ENCODE measurements around the gene BST1.
"Not testable (repeated sequence)": the region's sequence is repeated elsewhere in the genome, so short reads cannot be mapped to it uniquely, and the experiment has no call there.

Gene BST1

DNA sequence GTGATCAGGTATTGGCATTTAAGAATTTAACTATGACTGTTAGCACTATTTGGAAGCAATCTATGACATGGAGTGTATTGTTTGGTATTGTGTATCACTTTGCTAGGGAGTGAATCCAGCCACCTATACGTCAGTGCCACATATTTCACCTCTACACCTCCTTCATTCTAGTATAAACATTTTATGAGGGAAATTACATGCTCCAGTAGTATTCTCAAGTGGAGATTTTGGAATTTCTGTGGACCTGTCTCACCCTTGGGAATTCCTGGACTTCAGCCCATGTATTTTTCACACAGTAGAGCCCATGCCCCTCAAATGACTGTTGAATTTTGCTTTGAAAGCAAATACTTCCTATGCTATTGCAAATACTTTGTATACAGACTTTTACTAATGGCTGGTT lies 11.3 kb downstream of the BST1 start:
- DNase-seq, result no peak

DNA sequence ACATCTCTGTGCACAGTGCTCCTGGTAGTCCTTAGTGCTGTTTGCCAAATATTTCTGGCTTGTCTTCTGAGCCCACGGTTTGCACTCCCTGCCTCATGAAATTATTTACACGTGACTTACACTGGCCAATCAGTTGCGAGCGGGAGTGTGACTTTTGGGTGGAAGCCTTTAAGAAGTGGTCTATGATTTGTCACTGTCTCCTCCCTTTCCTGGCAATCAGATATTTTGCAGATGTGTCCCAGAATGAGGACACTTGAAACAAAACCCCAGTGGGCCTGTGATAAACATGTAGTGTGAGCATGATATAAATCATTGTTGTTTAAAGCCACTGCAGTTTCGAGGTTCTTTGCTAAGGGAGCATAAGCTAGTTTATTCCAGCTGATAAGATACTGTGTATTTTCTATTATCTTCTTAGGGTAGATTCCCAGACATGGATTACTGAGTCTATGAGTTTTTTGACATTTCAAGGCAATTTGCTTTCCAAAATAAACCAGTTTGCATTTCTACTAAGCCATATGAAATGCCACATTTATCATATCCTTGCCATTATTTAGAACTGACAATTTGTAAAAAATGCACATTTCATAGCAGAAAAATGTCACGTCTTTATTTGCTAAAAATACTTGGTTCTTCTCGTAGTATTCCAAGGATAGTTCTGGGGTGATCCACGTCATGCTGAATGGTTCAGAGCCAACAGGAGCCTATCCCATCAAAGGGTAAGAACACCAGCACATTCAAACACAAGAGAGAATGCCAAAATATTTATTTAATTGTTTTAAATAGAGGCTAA lies 12.0 kb downstream of the BST1 start:
- DNase-seq, result no peak

DNA sequence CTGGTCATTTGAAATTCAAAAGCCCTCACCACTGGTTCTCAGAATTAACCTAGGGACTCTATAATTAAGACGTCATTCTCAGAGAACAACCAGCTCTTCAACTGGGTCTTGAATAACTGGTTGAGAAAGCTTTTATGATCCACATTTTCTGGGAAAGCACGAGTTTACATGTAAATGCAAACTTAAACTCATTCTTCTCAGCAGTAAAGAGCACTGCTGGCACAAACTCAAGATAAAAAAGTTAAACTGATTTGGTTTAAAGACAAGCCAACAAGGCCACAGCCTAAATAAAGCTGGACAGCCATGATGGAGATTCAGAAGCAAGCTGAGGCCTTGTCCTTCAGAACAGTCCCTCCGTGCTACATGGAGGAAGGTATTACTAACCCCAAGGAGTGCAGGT lies 13.2 kb downstream of the BST1 start:
- DNase-seq, result no peak

DNA sequence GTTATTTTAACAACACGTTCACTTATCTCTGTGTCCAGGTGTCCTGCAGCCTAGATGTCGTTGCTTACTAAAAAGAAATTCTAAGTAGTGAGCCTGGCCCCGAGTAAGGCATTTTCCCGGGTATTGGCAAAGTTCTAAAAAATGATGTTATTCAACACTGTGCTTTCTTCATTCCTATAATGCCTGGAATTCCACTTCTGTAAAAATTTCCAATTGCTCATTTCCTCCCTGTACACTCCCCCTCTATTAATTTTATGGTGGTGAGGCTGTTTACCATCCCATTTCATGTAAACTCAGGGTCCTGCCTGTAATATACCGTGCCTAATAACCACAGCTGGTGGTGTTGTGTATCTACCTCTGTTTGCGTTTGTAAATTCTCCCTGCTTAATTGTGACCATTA lies 14.2 kb downstream of the BST1 start:
- DNase-seq, result no peak

DNA sequence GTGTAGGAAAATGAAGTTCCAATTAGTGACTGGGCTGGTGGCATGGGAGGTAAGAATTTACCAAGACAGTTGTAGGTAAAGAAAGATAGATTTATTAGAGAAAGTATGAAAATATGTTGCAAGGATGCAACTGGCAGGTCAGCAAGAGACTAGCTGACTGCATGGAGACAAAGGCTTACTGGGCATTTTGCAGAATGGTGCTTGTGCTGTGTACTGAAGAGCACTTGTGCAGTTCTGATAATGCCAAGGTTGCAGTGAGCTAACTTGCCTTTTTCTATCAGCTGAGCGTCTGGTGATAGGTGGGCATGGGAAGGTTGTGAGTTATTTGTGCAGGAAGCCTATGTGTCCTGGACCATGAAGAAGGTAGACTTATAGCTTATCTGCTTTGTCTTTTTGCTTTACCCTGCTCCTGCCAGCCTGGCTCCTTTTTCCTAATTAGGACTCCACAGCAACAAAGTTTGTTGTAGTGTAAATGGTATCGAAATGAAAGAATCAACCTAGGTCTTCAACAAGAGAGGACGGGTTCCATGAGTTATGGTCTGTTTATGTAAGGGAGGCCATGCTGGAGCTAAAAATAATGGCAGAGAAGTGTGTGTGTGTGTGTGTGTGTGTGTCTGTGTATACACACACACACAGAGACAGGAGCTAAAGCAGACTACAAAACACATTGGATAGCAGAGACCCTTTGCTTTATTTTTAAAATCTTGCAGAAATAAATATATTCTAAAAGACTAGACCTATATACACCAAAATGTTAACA lies 15.0 kb downstream of the BST1 start:
- DNase-seq, result no peak

DNA sequence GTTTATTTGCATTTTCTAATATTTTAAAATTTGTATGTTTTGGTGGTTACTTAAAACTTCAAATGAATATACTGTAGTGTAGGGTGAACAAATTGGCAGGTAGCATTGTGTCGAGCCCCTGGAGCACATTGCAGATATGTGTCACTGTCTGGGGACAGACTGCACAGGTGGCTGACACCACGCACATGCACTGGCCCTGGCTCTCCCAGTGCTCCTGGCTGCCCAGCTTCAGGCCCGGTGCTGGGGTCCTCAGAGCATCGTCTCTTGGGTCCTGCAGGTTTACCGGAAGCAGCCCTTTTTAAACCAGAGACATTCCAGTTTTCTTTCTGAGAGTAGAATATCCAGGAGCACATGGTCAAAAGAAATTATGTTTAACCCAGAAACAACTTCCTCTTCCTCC lies 15.6 kb downstream of the BST1 start:
- DNase-seq, result no peak

DNA sequence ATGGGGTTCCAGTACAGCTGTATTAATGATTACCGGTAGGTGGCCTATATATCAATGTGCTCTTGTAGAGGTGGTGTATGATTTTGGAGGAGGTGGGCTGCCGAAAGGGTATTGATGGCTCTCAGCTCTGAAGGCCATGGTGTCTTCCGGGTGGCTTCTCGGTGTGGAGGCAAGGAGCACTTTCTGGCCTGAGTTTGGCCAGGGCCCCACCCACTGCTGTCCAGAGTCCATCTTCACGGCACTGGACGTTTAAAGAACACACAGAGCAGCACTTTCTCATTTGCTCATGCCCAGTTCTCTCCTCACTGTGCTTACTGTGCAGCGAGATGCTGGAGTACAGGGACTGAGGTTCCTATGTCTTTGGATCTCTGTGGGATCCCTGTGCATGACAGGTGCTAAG lies 16.1 kb downstream of the BST1 start:
- no peak for DNase-seq

DNA sequence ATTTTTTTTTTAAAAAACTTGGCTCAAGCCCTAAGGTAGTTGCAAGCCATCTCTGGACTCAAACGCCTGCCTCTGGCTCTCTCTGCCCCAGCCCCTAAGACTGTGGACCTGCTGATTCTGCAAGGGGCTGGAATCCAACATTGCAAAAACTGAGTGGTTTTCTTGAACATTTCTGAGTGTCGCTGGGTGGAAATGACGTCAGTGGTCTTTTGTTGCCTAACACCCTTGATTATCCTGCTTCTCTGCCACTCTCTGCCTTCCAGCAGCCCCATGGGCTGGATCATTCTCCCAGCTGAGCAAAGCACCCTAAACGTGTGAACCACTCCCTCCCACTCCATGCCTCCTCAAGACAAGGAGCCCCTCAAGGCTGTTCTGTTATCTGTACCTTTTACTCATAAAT lies 16.6 kb downstream of the BST1 start:
- DNase-seq, result no peak

DNA sequence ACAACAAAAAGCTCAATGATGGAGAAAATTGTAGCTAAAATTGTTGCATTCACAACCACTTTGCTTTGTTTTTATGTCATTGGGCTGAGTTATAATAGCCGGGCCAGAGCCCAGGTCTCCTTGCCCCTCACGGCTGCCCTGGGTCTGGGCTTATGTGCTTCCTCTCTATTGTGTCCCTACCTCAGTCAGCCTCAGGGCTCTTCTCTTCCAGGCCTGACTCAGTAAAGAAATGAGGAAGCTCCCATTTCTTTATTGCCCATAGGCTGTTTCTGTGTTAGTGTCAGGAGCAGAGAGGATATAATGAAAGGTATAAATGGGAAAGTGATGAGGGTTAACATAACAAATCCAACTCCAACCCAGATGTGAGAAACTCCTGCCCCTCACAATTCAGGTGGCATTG lies 18.0 kb downstream of the BST1 start:
- DNase-seq, result no peak

DNA sequence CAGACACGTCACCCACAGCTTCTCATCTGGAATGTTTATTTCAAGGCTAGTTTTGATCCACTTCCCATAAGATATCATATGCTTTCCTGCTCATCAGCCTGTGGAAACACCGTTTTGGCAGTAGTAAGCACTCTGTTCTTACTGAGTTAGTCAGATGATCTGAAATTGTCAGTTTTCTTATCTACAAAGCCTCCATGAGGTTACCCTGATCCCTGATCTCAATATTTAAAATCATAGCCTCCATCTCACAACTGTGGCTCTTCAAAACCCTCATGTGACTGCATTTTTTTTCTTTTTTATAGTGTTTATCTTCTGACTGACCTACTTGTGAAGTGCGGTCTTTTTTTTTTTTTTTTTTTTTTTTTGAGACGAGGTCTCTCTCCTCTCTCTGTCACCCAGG lies 22.7 kb downstream of the BST1 start:
- DNase-seq, result no peak

DNA sequence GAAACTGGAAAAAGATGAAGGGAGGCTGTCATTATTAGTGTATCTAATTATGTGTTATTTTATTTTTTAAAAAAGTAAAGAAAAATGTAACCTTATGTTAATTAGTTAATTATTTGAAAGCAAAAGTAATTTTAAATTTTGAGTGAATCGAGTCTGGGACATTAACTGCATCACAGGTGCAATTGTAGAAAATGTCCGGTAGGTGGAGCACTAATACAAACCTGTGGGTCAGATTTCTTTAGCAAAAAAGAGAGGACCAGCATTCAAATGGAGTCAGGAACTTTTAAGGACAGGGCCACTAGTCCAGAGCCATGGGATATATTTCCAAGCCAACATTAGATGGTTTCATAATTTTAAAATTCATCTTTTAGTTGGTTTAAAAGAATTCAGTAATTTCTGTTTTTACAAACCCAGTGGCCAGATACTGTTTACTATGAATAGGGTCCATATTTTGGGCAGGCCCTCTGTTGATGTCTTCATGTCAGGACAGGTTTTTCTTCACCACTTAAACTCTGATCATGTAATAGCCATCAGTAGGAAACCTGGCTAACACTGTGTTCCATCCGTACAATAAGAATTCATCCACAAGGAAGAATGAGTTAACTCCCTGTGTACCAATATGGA lies 27.2 kb downstream of the BST1 start:
- DNase-seq, result peak; percentile 46

DNA sequence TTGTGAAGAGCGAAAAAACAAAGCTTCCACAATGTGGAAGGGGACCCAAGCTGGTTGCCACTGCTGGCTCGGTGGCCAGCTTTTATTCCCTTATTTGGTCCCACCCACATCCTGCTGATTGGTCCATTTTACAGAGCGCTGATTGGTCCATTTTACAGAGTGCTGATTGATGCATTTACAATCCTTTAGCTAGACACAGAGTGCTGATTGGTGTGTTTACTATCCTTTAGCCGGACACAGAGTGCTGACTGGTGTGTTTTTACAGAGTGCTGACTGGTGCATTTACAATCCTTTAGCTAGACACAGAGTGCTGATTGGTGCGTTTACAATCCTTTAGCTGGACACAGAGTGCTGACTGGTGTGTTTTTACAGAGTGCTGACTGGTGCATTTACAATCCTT lies 30.2 kb downstream of the BST1 start:
- not testable (repeated sequence) for DNase-seq

DNA sequence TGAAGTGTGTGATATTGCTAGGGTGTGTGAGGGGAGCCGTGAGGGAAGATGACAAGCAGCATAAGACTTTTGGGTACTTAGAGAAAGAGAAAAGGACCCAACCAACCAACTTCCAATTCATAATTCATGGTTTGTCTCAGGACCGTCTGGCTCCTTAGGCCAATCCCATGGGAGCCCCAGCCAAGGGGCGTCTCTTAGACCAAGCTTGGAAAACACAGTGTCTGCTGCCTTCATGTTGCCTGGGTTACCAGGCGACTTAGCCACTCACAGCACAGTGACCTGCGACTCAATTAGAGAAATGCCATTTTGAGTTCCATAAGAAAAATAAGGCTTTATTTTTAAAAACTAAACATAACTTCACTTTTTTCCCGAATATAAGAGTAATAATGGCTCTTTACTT lies 32.7 kb downstream of the BST1 start:
- DNase-seq, result no peak

DNA sequence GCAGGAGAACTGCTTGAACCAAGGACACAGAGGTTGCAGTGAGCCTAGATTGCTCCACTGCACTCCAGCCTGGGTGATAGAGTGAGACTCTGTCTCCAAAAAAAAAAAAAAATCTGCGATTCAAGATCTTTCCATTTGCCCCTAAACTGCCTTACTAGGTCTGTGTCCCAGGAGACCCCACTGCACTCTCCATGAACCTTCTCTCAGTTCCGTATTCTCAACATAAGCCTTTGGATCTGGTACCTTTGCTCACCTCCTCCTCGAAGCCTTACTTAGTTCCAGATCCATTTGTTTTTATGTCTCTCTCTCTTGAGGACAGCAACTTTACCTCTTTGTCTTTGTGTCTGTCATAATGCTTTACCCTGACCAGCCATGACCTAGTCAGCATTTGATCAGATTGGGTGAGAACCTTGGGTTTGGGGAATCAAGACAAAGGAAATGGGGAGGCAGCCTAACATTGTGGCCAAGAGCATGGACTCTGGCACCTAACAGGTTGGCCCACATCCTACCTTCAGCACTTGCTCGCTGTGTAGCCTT lies 33.7 kb downstream of the BST1 start:
- no peak for DNase-seq

DNA sequence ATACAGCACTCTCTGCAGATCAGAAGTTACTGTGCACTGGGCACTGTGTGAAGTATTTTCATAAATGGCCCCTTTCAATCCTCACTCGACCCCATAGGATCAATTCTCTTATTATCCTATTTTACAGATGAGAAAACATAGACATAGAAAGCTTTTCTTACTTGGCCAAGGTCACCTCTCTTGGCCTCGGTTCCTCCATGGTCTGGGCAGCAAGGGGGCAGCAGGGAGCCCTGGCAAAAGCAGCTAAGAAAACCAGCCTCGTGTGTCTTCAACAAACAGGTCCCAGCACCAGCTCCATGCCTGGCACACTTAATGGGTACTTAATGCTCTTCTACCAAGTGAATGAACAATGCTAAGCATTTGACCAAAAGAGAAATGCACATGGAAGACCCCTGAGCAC lies 34.4 kb downstream of the BST1 start:
- no peak for DNase-seq

DNA sequence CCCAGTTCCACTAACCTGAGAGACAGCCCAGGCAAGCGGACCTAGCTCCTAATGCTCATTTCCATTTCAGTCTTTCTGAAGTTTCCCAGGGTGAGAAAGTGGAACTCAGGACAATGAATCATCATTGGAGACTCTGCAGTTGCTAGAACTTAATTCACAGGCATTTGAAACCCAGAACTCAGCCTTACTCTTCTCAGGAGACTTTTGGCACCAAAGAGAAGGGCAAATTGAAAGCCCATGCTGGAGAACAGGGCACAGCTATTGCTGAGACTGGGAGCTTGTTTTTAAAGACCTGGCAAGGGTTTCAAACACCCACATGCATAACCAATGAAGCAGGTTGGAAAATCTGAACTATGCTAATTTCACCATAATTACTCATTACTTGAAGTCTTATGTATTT lies 36.0 kb downstream of the BST1 start:
- no peak for DNase-seq

DNA sequence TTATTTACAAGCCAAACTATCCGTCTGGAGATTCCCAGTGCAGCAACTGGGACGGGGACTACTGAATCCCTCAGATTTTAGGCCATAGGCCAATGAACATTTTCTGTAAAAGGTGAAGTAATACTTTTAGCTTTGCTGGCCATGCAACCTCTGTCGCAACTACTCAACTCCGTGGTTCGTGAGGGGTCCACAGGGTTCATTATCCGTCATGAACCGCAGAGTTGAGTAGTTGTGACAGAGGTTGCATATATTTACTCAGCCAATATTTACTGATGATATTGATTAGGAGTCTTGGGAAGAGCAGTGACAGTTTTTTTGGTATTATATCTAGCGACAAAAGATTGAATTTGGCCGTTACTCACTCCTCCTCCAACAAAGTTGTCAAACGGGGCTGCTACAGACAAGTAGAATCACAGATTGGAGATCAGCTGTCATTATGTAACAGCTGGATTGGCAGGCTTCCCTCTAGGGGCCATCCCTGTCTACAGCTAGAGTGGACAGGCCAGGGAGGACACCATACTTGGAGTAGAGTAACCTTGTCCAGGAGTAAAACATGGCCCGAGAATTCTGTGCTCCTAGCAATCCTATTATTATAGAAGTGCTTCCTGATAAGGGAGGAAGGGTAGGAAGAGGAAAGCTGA lies 38.0 kb downstream of the BST1 start:
- no peak for DNase-seq

DNA sequence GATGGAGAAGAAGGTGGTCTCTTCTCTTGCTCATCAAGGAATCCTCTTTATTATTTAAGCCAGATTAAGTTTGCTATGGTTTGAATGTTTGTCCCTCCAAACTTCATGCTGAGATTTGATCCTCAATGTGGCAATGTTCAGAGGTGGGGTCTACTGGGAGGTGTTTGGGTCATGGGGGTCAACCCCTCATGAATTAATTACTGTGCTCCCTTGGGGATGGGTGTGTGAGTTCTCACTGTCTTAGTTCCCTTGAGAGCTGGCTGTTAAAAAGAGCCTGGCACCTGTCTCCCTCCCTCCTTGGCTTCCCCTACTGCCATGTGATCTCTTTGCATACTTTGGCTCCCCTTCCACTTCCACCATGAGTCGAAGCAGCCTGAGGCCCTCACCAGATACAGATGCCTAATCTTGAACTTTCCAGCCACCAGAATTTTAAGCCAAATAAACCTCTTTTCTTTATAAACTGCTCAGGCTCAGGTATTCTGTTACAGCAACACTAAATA lies 39.3 kb downstream of the BST1 start:
- no peak for DNase-seq

DNA sequence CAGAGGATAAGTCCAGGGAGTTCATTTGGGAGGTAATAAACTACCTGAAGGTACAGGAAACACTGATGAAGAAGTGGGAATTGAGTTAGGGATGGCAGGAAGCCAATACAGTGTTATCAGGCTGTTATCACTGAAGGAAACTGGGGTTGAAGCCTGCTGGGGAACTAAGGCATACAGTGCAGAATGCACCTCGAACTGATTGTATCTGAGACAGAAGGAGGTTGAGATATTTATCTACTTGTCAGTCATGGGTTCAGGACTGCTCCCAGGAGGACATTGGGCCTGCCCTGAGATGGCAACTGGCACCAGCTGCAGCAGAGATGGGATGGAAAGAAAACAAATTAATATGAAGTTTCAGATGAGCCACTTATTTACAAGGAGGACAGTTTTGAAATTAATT lies 39.8 kb downstream of the BST1 start:
- no peak for DNase-seq

DNA sequence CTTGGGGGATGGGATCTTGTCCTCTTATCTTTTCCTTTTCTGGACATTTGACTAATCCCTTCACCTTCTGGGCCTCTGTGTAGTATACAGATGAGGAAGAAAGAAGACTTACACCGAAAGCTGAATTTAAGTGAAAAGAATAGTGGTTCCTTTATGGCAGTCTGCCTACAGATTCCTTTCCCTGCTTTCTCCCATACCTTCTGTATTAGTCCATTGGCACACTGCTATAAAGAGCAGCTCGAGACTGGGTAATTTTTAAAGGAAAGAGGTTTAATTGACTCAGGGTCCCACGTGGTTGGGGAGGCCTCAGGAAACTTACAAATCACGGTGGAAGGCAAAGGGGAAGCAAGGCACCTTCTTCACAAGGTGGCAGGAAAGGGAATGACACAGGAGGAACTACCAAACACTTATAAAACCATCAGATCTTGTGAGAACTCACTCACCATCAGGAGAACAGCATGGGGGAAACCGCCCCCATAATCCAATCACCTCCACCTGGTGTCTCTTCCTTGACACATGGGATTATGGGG lies 41.2 kb downstream of the BST1 start:
- DNase-seq, result no peak

DNA sequence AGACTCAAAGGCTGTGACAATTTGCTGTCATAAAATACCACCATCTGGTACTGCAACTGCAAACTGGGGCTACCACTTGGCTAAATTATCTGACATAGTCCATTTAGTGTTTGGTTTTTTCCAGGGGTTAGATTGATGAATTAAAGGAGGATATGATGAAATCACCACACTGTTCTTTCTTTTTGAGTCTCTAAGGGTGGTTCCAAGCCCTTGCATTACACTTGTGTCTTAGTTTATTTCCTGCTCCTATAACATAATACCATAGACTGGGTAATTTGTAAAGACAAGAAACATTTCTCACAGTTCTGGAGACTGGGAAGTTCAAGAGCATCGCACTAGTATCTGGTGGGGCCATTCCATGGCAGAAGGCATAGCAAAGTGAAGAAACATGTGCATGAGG lies 43.2 kb downstream of the BST1 start:
- no peak for DNase-seq

DNA sequence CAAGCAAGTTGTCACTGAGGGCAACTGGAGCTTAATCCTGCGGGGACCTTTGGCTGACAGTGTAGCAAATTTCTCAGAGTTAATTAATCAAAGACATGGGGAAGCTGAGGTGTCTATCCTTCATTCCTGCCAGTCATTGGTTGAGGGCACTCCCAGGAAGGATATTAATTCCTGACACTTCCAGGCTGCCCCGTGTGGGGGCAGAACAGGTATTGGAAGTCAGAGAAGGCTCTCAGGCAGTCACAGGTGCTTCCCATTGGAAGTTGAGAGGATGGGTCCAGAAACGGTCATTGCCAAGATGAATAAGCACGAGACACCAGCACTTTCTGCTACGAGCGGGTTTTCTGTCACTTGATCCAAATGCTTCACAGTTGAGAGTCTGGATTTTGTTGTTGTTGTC lies 46.1 kb downstream of the BST1 start:
- no peak for DNase-seq

DNA sequence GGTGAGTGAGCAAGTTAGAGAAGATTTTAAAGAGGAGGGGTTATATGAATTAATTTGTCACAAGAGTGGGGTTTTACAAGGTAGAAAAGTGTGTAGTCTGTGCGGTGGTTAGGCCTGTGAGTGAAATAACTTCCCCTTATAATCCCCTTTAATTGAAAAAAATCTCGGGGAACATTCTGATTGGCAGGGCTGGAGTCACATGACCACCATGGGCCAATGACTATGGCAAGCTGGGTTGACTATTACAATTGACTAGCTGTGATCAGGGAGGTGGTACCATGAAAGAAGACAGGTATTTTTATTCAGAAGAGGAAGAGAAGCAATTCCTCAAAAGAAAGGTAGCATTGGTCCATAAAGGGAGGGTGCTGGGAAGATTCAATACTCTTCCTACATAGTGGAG lies 48.3 kb downstream of the BST1 start:
- DNase-seq, result no peak
